Peyer's patch (tissue), 4 donors: Measurements from ENCODE around the gene AGBL4.

ENCODE experiments used
- POLR2A ChIP-seq, 2 donors: fragments of 450-650 bp; IDR thresholded peaks; one replicate each; pipeline ENCODE4 v1.5.1; 2017; ENCODE audit warnings: antibody characterized with exemption in 2 of 2, mild to moderate bottlenecking in 2 of 2, moderate library complexity in 2 of 2
- TF ChIP-seq, protein P1 (sequence below), 6 experiments: fragments of 450-650 bp in 4 of 6; fragments of 200-600 bp in 2 of 6; sonication (generic) in 1 of 6; IDR thresholded peaks; one replicate each; pipeline ENCODE4 v1.5.1; 2017 to 2019; ENCODE audit warnings: antibody characterized with exemption in 6 of 6, mild to moderate bottlenecking in 3 of 6, moderate library complexity in 1 of 6

DNA sequence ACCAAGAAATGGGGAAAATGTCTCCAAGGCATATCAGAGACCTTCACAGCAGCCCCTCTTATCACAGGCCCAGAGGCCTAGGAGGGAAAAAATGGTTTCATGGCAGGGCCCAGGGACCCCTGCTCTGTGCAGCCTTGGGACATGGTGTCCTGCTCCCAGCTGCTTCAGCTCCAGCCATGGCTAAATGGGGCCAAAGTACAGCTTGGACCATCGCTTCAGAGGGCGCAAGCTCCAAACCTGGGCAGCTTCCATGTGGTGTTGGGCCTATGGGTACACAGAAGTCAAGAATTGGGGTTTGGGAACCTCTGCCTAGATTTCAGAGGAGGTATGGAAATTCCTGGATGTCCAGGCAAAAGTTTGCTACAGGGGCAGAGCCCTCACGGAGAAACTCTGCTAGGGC lies 964.7 kb downstream of the AGBL4 start:
- TF ChIP-seq POLR2A (IDR thresholded peaks at IDR 0.05) = no peak
- TF ChIP-seq, protein P1, sequence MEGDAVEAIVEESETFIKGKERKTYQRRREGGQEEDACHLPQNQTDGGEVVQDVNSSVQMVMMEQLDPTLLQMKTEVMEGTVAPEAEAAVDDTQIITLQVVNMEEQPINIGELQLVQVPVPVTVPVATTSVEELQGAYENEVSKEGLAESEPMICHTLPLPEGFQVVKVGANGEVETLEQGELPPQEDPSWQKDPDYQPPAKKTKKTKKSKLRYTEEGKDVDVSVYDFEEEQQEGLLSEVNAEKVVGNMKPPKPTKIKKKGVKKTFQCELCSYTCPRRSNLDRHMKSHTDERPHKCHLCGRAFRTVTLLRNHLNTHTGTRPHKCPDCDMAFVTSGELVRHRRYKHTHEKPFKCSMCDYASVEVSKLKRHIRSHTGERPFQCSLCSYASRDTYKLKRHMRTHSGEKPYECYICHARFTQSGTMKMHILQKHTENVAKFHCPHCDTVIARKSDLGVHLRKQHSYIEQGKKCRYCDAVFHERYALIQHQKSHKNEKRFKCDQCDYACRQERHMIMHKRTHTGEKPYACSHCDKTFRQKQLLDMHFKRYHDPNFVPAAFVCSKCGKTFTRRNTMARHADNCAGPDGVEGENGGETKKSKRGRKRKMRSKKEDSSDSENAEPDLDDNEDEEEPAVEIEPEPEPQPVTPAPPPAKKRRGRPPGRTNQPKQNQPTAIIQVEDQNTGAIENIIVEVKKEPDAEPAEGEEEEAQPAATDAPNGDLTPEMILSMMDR (IDR thresholded peaks at IDR 0.05) = no peak
